Muscle of arm (tissue), 12 donors: ENCODE measurements around the gene KCTD16. TPM values are rescaled to one million over a fixed set of nuclear protein-coding genes. Genes with fewer than 3 reads are reported as not detected.

Experiments used
- DNase-seq: peaks from one replicate; pipeline ENCODE4 v3.0.0-alpha.2; 2013
- polyA plus RNA-seq, 12 donors: library from polyadenylated mRNA; unstranded; fragments of 120-200 nt; gene quantifications; one replicate each; pipeline ENCODE4 v1.2.1, GENCODE V29; 2013; ENCODE audit not compliant: insufficient read length in 12 of 12

KCTD16 gene
- polyA plus RNA-seq, 12 donors, result 0.04 to 0.17 (median 0.09) TPM; not detected in 2

- DNase-seq, result no peak
Measured at GRCh38 chr5:144403817-144404420, 233.2 kb downstream of the KCTD16 start.

DNA sequence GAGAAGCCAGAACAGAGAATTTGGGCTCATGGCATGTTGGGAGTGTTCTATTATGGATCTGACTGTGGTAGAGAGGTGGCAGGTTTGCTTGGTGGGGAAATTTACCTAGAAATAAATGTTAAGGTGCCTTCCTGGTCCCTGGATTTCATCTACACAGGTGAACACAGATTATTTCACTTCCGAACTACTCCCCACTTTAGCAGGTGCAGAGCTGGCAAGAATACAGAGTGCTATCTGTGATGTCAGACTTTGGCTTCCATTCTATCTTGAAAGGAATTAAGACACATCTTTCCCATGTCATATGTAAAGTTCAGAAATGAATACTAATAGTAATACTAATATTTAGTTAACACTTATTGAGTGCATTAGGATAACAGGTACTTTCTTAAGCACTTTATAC, 234.0 kb downstream of the KCTD16 start:
- no peak for DNase-seq

GRCh38 chr5:144405991-144406390, 235.3 kb downstream of the KCTD16 start:
- DNase-seq, result no peak

DNA sequence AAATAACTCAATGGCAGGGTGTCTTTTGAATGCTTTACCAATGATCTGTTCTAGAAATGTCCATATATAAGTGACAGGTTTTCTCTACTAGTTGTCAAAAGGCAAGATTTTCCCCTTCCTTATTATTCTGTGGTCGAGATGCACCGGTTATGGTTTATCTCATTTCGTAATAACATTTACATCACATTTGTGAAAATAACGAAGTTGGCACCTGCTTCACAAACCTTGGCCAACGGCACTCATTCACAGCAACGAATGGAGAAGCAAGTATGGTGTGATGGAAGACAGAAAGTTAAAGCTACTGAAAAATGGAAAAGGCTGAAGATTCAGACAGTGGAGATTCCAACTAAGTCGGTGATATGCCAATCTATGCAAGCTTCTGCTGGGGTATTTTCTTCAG, 235.8 kb downstream of the KCTD16 start:
- no peak for DNase-seq

GRCh38 chr5:144414202-144415029, 243.7 kb downstream of the KCTD16 start:
- no peak for DNase-seq

DNA sequence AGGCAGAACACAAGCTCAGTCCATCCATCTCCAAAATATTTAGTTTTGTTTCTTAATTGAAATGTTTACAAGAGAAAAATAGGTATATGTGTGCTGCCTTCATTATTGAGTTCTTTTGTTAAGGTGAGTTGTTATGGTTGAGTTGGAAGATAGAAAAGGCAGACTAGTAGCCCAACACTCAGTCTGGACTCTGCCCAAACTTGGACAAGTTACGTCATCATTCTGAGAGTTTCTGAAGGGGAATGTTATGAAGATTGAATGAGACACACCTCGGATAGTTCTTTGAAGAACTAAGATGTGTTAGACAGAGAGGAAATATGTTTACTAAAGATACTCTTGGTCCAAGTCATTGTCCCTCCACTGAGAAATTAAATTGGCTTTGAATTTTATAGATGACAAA, 245.5 kb downstream of the KCTD16 start:
- DNase-seq, result no peak

- no peak for DNase-seq
Measured at GRCh38 chr5:144418719-144419118, 248.0 kb downstream of the KCTD16 start.

- DNase-seq, result no peak
Measured at GRCh38 chr5:144421411-144421810, 250.7 kb downstream of the KCTD16 start.

DNA sequence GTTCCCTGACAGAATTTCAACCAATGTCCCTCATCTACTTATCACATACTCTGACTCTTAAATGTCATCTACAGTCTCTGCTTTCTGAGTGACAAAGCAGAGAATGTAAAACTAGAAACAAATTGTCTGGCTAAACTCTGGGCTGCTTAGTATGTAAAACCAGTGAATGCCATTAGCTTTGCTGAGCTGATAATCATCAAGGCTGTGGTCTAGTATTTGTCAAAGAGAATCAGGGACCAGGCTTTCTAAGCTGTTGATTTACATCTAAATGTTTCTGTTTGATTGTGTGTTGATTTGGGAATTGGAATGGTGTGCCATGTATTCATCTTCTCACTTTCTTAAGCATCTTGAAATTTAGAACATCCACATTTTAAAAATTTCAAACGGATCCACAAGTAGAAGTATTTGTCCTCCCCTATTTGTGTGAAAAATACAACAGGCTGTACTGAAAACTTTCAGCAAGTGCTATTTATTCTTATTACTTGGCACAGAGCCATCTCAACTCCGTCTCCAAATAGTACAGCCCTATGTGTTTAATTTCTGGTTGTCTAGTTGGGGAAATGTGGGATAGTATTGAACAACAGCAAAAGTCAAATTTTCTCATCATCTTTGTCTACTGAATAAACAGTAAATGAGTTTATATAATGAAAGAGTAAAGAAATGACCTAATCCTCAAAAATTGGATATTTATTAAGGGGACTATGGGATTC, 251.5 kb downstream of the KCTD16 start:
- DNase-seq, result no peak

DNA sequence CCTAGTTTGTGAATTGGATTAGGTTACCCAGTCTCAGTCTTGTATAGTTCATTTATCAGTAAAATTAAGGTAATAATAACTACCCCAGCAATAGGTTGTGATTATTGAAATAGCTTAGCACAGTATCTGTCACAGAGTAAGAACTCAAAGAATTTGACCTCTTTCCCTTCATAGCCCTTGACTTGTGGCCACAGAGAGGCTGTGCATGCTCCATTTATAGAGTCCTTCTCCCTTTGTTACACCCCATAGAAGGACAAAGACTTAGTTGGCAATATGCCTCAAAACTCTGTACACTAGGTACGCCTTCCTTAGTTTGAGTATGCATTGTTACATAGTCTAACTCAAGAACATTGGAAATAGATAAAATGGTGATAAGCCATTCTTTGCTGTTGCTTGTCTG, 257.2 kb downstream of the KCTD16 start:
- no peak for DNase-seq

GRCh38 chr5:144428326-144428725, 257.7 kb downstream of the KCTD16 start:
- no peak for DNase-seq

DNA sequence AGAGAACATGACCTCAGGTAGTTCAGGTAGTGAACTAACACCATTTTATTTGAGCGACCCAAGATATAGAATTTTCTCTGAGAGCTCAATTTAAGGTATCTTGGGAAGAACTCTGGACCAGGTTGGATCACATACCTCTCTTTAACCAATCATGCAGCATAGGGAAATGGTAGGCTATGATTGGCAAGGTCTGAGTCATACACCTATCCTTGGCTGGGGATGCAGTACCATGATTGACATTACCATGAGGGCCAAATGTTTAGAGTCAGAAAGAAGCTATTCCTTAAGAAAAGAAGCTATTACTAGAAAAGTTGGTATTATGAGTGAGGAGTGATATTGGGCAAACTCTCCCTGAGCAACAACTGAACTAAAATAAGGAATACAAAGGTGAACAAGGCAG, 258.7 kb downstream of the KCTD16 start:
- DNase-seq, result no peak

DNA sequence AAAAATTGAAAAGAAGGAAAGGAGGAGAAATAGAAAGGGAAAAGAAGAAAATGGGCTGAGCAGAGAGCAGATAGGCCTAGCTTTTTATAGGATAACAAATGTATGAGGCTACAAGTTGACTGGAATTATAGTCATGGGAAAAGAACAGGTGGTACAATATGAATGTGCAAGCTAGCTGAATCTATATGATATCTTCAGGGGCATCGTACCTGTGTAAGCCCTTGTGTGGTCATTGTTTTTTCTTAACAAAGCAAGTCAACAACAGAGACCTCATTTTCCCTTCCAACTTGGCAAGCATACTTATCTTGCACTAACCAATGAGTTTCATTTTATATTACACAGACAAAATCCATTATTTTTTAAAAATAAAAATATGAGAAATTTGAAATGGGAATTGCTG, 259.2 kb downstream of the KCTD16 start:
- no peak for DNase-seq

- DNase-seq, result no peak
Measured at GRCh38 chr5:144433140-144433822, 262.6 kb downstream of the KCTD16 start.

- no peak for DNase-seq
Measured at GRCh38 chr5:144433893-144434292, 263.2 kb downstream of the KCTD16 start.

GRCh38 chr5:144436007-144436406, 265.3 kb downstream of the KCTD16 start:
- no peak for DNase-seq

DNA sequence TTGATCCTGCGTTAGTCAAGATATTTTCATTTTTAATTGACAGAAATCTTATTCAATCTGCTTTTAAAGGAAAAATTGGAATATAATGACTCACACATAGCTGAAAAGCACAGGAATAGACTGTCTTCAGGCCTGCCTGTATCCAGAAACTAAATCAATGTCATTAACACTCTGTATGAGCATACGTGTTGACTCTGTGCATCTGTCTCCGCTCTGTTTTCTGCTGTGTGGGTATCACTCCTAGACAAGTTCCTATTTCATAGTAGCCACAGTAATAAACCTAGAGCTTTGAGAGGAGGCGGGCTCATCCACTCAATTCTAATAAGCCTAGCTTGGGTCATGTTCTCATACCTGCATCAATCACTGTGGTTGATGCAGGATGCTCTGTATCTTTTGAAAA, 267.6 kb downstream of the KCTD16 start:
- DNase-seq, result no peak

DNA sequence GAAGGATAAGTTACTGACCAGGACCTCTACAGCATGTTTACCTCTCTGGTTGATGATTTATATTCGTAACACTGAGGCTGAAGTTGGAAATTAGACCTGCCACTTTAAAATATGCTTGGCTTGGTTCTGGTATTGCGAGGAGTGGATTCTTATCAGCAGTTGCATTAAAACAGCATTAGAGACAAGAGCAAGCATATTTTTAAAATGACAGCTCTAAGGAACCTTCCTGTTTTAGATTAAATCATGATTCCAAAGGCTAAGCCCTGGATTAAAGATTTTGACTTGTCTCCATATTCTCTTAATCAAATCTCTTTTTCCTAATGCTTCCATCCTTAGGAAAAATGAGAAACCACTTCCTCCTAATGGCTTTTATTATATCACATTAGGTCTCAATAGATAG, 277.8 kb downstream of the KCTD16 start:
- no peak for DNase-seq

DNA sequence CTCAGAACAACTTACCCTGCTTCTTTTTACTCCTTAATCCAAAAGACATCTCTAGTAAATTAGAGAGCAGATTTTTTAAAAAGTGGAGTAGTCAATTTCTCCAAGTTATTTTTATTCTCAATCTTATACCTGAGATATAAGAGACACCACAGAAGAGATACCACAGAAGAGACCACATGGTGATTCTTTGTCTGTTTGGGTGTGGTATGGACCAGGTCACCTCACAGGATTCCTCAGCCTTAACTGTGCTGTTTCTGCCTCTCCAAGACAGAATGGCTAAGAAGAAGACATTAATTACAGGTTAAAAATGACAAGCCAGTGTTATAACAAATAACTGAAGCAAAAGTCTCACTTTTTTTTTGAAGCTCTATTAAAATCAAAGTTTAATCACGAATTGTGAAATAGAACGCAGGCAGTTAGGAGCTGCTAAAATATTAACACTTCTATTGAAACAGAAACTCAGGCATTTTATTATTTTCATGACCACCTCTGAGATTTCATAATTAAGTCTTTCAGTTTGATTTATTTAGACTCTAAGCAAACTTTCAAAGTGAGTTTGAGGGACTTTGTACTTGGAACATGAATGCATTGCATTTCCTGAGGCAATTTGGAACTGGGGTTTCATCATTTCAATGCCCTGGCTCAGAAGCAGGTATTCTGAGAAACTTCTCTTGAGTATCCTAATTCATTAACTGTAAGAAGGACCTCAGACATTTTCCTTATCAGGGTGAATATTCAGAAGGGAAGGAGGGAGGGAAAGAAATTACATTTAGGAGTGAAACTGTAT, 280.7 kb downstream of the KCTD16 start:
- no peak for DNase-seq

DNA sequence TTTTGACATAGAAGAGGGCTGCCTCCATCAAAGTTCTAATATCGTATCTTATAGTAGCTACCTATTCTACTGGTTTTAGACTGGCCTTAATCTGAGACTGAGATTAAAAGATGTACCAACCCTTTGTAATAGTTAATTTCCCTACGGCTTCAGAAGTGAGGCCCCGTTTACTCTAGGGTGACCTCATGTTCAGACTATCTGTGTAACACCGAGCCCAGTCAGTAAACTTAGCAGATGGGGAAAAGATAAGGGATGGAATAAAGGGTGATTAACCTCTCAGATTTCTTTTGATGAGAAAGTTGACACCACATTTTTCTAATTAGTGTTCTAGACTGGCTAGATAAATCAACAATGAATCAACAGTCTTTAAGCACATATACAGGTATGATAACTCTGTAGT, 283.1 kb downstream of the KCTD16 start:
- no peak for DNase-seq

DNA sequence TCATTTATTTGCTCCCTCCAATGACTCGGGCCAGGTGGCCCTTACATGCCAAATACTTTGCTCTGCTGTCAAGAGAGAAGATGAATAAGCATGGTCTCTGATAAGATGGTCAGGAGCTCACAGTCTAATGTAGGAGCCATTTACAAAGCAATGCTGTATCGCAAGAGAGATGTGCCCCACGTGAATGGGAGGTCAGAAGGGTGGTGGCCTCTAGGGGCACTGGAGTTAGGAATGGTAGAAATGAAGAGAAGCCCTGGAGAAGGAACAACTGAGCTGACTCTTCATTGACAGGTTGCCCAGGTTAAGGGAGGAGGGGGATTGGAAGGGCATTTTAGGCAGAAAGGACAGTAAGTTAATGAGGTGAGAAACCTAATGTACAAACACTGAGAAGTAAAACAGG, 286.5 kb downstream of the KCTD16 start:
- DNase-seq, result no peak

DNA sequence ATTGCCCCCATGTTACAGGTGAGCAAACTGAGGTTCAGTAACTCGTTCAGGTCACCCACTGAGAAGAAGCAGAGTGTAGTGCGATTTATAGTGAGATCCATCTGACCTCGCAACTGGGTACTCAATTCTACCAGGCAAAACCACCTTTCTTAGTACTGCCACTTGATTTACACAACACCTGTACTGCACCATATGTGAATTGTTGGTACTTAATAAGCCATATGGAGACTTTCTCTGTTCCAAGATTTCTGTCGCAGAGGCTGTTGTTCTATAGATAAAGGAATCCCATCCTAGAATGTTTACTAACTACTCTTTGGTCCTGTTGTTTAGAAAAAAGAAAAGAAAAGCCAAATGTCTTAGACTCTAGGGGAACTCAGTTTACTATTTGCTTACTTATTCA, 287.5 kb downstream of the KCTD16 start:
- DNase-seq, result no peak
